KOPT-K1 (cell line): ENCODE data around the gene NRIP1.

ENCODE experiments used
- H3K27ac ChIP-seq: fragments of 200-600 bp; sonication (generic); 2 replicates; pipeline ENCODE4 v1.5.1; 2016; ENCODE audit warnings: antibody characterized with exemption, mild to moderate bottlenecking, low read depth, low read length; ENCODE audit not compliant: poor library complexity, severe bottlenecking
- H3K36me3 ChIP-seq: fragments of 200-600 bp; sonication (generic); 2 replicates; pipeline ENCODE4 v1.5.1; 2017; ENCODE audit warnings: antibody characterized with exemption, mild to moderate bottlenecking, low read length, moderate library complexity; ENCODE audit not compliant: insufficient read depth
- H3K9me3 ChIP-seq: fragments of 200-600 bp; sonication (generic); 2 replicates; pipeline ENCODE4 v1.5.1; 2017; ENCODE audit warnings: antibody characterized with exemption, low read length, mild to moderate bottlenecking; ENCODE audit not compliant: insufficient read depth, poor library complexity, severe bottlenecking

The NRIP1 gene

GRCh38 chr21:14993115-14993514 lies 71.7 kb downstream of the NRIP1 start:
- Histone ChIP-seq H3K36me3 (no peaks in the 10 kb centered on the region), H3K9me3 (no peaks in the 10 kb centered on the region), H3K27ac (no peak overlapping the region)

GRCh38 chr21:14991957-14992356 lies 72.8 kb downstream of the NRIP1 start:
- Histone ChIP-seq H3K27ac (no peak overlapping the region), H3K36me3 (no peaks in the 10 kb centered on the region), H3K9me3 (no peaks in the 10 kb centered on the region)

- Histone ChIP-seq H3K36me3 (no peaks in the 10 kb centered on the region), H3K27ac (no peak overlapping the region)
Observed at GRCh38 chr21:14989359-14989758, 75.4 kb downstream of the NRIP1 start.

GRCh38 chr21:14988760-14989159 lies 76.0 kb downstream of the NRIP1 start:
- H3K36me3 ChIP-seq, result no peaks in the 10 kb centered on the region
- H3K27ac ChIP-seq, result no peak overlapping the region

More at GRCh38 chr21:14989359-14989758, 75.4 kb downstream of the NRIP1 start:
- H3K9me3 ChIP-seq, result no peaks in the 10 kb centered on the region

GRCh38 chr21:14987370-14988170 lies 77.2 kb downstream of the NRIP1 start:
- Histone ChIP-seq H3K36me3 (no peaks in the 10 kb centered on the region), H3K9me3 (no peaks in the 10 kb centered on the region), H3K27ac (no peak overlapping the region)

More at GRCh38 chr21:14988760-14989159, 76.0 kb downstream of the NRIP1 start:
- no peaks in the 10 kb centered on the region for H3K9me3 ChIP-seq

- no peaks in the 10 kb centered on the region for H3K36me3 ChIP-seq
- no peaks in the 10 kb centered on the region for H3K9me3 ChIP-seq
- H3K27ac ChIP-seq, result no peak overlapping the region
Observed at GRCh38 chr21:14985306-14985705, 79.5 kb downstream of the NRIP1 start.

- Histone ChIP-seq H3K27ac (no peak overlapping the region), H3K36me3 (no peaks in the 10 kb centered on the region), H3K9me3 (no peaks in the 10 kb centered on the region)
Observed at GRCh38 chr21:14982336-14982735, 82.5 kb downstream of the NRIP1 start.

- no peak overlapping the region for H3K27ac ChIP-seq
- no peaks in the 10 kb centered on the region for H3K9me3 ChIP-seq
Observed at GRCh38 chr21:14981246-14981645, 83.6 kb downstream of the NRIP1 start.

GRCh38 chr21:14979264-14979663 lies 85.5 kb downstream of the NRIP1 start:
- H3K27ac ChIP-seq, result no peak overlapping the region
- no peaks in the 10 kb centered on the region for H3K9me3 ChIP-seq
- no peaks in the 10 kb centered on the region for H3K36me3 ChIP-seq

More at GRCh38 chr21:14981246-14981645, 83.6 kb downstream of the NRIP1 start:
- no peaks in the 10 kb centered on the region for H3K36me3 ChIP-seq

- Histone ChIP-seq H3K9me3 (no peaks in the 10 kb centered on the region), H3K27ac (no peak overlapping the region), H3K36me3 (no peaks in the 10 kb centered on the region)
Observed at GRCh38 chr21:14977814-14978213, 87.0 kb downstream of the NRIP1 start.

GRCh38 chr21:14975136-14975919 lies 89.5 kb downstream of the NRIP1 start:
- Histone ChIP-seq H3K36me3 (no peaks in the 10 kb centered on the region), H3K9me3 (no peaks in the 10 kb centered on the region), H3K27ac (no peak overlapping the region)

- Histone ChIP-seq H3K9me3 (no peaks in the 10 kb centered on the region), H3K36me3 (no peaks in the 10 kb centered on the region), H3K27ac (no peak overlapping the region)
Observed at GRCh38 chr21:14972678-14973077, 92.1 kb downstream of the NRIP1 start.

GRCh38 chr21:14968821-14969220 lies 96.0 kb downstream of the NRIP1 start:
- Histone ChIP-seq H3K36me3 (no peaks in the 10 kb centered on the region), H3K27ac (no peak overlapping the region), H3K9me3 (no peaks in the 10 kb centered on the region)

GRCh38 chr21:14968029-14968428 lies 96.8 kb downstream of the NRIP1 start:
- H3K27ac ChIP-seq, result no peak overlapping the region
- H3K36me3 ChIP-seq, result no peaks in the 10 kb centered on the region
- no peaks in the 10 kb centered on the region for H3K9me3 ChIP-seq

GRCh38 chr21:14964621-14965020 lies 100.2 kb downstream of the NRIP1 start:
- H3K9me3 ChIP-seq, result no peaks in the 10 kb centered on the region
- no peak overlapping the region for H3K27ac ChIP-seq
- H3K36me3 ChIP-seq, result no peaks in the 10 kb centered on the region
